WTC11 (cell line): ENCODE results near the gene PRKAG2. TPM values are rescaled to one million over a fixed set of nuclear protein-coding genes. Genes with fewer than 3 reads are reported as not detected.

ENCODE experiments used
- ATAC-seq: fragments of 200-7000 bp; cut with Tn5 transposase; 2 replicates; pipeline ENCODE4 v1.10.0; 2021; ENCODE audit warnings: mild to moderate bottlenecking, moderate library complexity
- CTCF ChIA-PET: fragments of 300-600 bp; sonication (Branson Sonifier 250); formaldehyde crosslinking; loops from one replicate; lab custom pipeline; 2021; ENCODE audit warnings: antibody characterized with exemption; lab: Charles Lee
- POLR2A ChIA-PET: fragments of 350-600 bp; sonication (Branson Sonifier 250); formaldehyde crosslinking; loops from one replicate; lab custom pipeline; 2021; ENCODE audit warnings: antibody characterized with exemption; lab: Charles Lee
- DNase-seq: peaks from one replicate; pipeline ENCODE4 v3.0.0; 2021; ENCODE audit warnings: low spot score
- H3K27ac Mint-ChIP-seq: 2 replicates; pipeline ENCODE4 v1.8.0; 2021; ENCODE audit warnings: mixed read lengths
- H3K27me3 Mint-ChIP-seq: 2 replicates; pipeline ENCODE4 v1.8.0; 2021; ENCODE audit warnings: low read depth, mild to moderate bottlenecking, moderate library complexity, mixed read lengths
- H3K36me3 Mint-ChIP-seq: 2 replicates; pipeline ENCODE4 v1.8.0; 2021; ENCODE audit warnings: mixed read lengths
- H3K4me1 Mint-ChIP-seq: 2 replicates; pipeline ENCODE4 v1.8.0; 2022; ENCODE audit warnings: mixed read lengths
- H3K4me3 Mint-ChIP-seq: 2 replicates; pipeline ENCODE4 v1.8.0; 2021; ENCODE audit warnings: mild to moderate bottlenecking, moderate library complexity, mixed read lengths
- H3K9me3 Mint-ChIP-seq: 2 replicates; pipeline ENCODE4 v1.8.0; 2021; ENCODE audit warnings: mixed read lengths
- AFF4 ChIP-seq: sonication (generic); formaldehyde crosslinking; IDR thresholded peaks from 2 replicates; pipeline ENCODE4 v1.8.1; 2023; ENCODE audit warnings: mild to moderate bottlenecking, missing genetic modification reagents, borderline replicate concordance
- ATF1 ChIP-seq: sonication (generic); formaldehyde crosslinking; IDR thresholded peaks from 2 replicates; pipeline ENCODE4 v1.8.1; 2023; ENCODE audit warnings: mild to moderate bottlenecking, moderate library complexity, missing genetic modification reagents
- ATF2 ChIP-seq: sonication (generic); formaldehyde crosslinking; IDR thresholded peaks from 2 replicates; pipeline ENCODE4 v1.8.1; 2022; ENCODE audit warnings: low read depth, missing genetic modification reagents, borderline replicate concordance
- ATF6 ChIP-seq: sonication (generic); formaldehyde crosslinking; IDR thresholded peaks from 2 replicates; pipeline ENCODE4 v1.8.1; 2023; ENCODE audit warnings: mild to moderate bottlenecking, missing genetic modification reagents
- E2F5 ChIP-seq: sonication (generic); formaldehyde crosslinking; IDR thresholded peaks from 2 replicates; pipeline ENCODE4 v1.8.1; 2022; ENCODE audit warnings: mild to moderate bottlenecking, moderate library complexity, missing genetic modification reagents
- ERG ChIP-seq: fragments of 250-450 bp; sonication (Bioruptor Pico); IDR thresholded peaks from 2 replicates; pipeline ENCODE4 v1.8.0; 2021; ENCODE audit warnings: mild to moderate bottlenecking
- ESRRA ChIP-seq: sonication (generic); formaldehyde crosslinking; IDR thresholded peaks from 2 replicates; pipeline ENCODE4 v1.8.1; 2022; ENCODE audit warnings: mild to moderate bottlenecking, missing genetic modification reagents, borderline replicate concordance
- FOXK1 ChIP-seq: sonication (generic); formaldehyde crosslinking; IDR thresholded peaks from 2 replicates; pipeline ENCODE4 v1.8.0; 2022; ENCODE audit warnings: mild to moderate bottlenecking, moderate library complexity, missing genetic modification reagents
- IRF2 ChIP-seq: sonication (generic); formaldehyde crosslinking; IDR thresholded peaks from 2 replicates; pipeline ENCODE4 v1.8.0; 2022; ENCODE audit warnings: low read depth, missing genetic modification reagents, borderline replicate concordance
- MXD4 ChIP-seq: fragments of 250-450 bp; sonication (Bioruptor Pico); IDR thresholded peaks from 2 replicates; pipeline ENCODE4 v1.8.0; 2021; ENCODE audit warnings: mild to moderate bottlenecking, moderate library complexity, borderline replicate concordance
- PRRX2 ChIP-seq: fragments of 250-450 bp; sonication (Bioruptor Pico); IDR thresholded peaks from 2 replicates; pipeline ENCODE4 v1.8.0; 2021; ENCODE audit warnings: mild to moderate bottlenecking
- RELA ChIP-seq: sonication (generic); formaldehyde crosslinking; IDR thresholded peaks from 2 replicates; pipeline ENCODE4 v1.8.1; 2022; ENCODE audit warnings: missing genetic modification reagents, mild to moderate bottlenecking, borderline replicate concordance
- SMAD4 ChIP-seq: sonication (generic); formaldehyde crosslinking; IDR thresholded peaks from 2 replicates; pipeline ENCODE4 v1.8.0; 2022; ENCODE audit warnings: mild to moderate bottlenecking, missing genetic modification reagents
- STAT6 ChIP-seq: sonication (generic); formaldehyde crosslinking; conservative IDR thresholded peaks from 2 replicates; pipeline ENCODE4 v1.8.1; 2023; ENCODE audit warnings: mild to moderate bottlenecking, low read depth, missing genetic modification reagents, moderate library complexity
- ZNF121 ChIP-seq: sonication (generic); formaldehyde crosslinking; IDR thresholded peaks from 2 replicates; pipeline ENCODE4 v1.8.0; 2023; ENCODE audit warnings: missing genetic modification reagents
- ZNF416 ChIP-seq: fragments of 250-450 bp; sonication (Bioruptor Pico); IDR thresholded peaks from 2 replicates; pipeline ENCODE4 v1.9.0; 2021; ENCODE audit warnings: mild to moderate bottlenecking, inconsistent platforms
- total RNA-seq: library from RNA; stranded (reverse); gene quantifications from 3 replicates; pipeline ENCODE4 v1.2.3, GENCODE V29; 2021

PRKAG2 gene
- total RNA-seq, 1 experiment from 2014 or later = 20.3 TPM

GRCh38 chr7:151849879-151850260 lies 27.0 kb downstream of the PRKAG2 start (continued):
- TF ChIP-seq STAT6 = no peak
- TF ChIP-seq IRF2 (CRISPR knock-in tag) = no peak
- TF ChIP-seq, all 79 proteins: peak for 0

GRCh38 chr7:151849008-151849878 lies 27.7 kb downstream of the PRKAG2 start:
- CTCF ChIA-PET = no interaction called here
- DNase-seq (no peak), ATAC-seq (no peak)
- Mint-ChIP-seq H3K36me3 (no peaks in the 10 kb centered on the region), H3K9me3 (no peaks in the 10 kb centered on the region), H3K4me1 (0 out of 2 replicates have a peak, but pooled peaks cover 2% of the 10 kb centered on the region), H3K27ac (no peak overlapping the region), H3K4me3 (no peak overlapping the region), H3K27me3 (no peaks in the 10 kb centered on the region)
- TF ChIP-seq AFF4 (CRISPR knock-in tag) (no peak), ERG (no peak), ZNF121 (CRISPR knock-in tag) (no peak), ATF2 (CRISPR knock-in tag) (no peak), PRRX2 (CRISPR knock-in tag) (no peak)
- POLR2A ChIA-PET = no interaction called here

- Mint-ChIP-seq H3K4me3 (no peak overlapping the region), H3K4me1 (0 out of 2 replicates have a peak, but pooled peaks cover 2% of the 10 kb centered on the region), H3K27me3 (no peaks in the 10 kb centered on the region), H3K27ac (no peak overlapping the region), H3K36me3 (no peaks in the 10 kb centered on the region), H3K9me3 (no peaks in the 10 kb centered on the region)
- CTCF ChIA-PET = interaction anchor here (0.9 to 1.4 kb wide), 2 partner anchors 65 to 93 kb away, joined by 3 to 4 read pairs; no protein-coding TSS in a partner anchor
- POLR2A ChIA-PET = interaction anchor here (1.2 kb wide), 1 partner anchor 10 kb away, joined by 11 read pairs; no protein-coding TSS in a partner anchor
- DNase-seq = no peak
- no peak for ATAC-seq
- TF ChIP-seq MXD4 (CRISPR knock-in tag) = no peak
- TF ChIP-seq ZNF121 (CRISPR knock-in tag) = no peak
- no peak for TF ChIP-seq ATF2 (CRISPR knock-in tag)
- no peak for TF ChIP-seq E2F5 (CRISPR knock-in tag)
- no peak for TF ChIP-seq SMAD4 (CRISPR knock-in tag)
- no peak for TF ChIP-seq RELA (CRISPR knock-in tag)
- TF ChIP-seq ESRRA (CRISPR knock-in tag) = no peak
- TF ChIP-seq FOXK1 (CRISPR knock-in tag) = no peak
- no peak for TF ChIP-seq ZNF416 (CRISPR knock-in tag)
- TF ChIP-seq ATF1 (CRISPR knock-in tag) = no peak
- no peak for TF ChIP-seq PRRX2 (CRISPR knock-in tag)
- TF ChIP-seq ATF6 = no peak
Observed at GRCh38 chr7:151847681-151848081, 29.2 kb downstream of the PRKAG2 start.
